HG03571 (cell line): Measurements from ENCODE around the gene PHGDH.
"Not testable (repeated sequence)": the region's sequence is repeated elsewhere in the genome, so short reads cannot be mapped to it uniquely, and the experiment has no call there.

ENCODE experiments used
- ATAC-seq: cut with Tn5 transposase; IDR thresholded peaks from one replicate; pipeline ENCODE4 v1.9.1; 2021; ENCODE audit not compliant: unreplicated experiment

The PHGDH gene

GRCh38 chr1:119697598-119697997 lies 14.1 kb upstream of the PHGDH start:
- ATAC-seq = no peak

GRCh38 chr1:119700326-119700725 lies 11.4 kb upstream of the PHGDH start:
- no peak for ATAC-seq

GRCh38 chr1:119701659-119702058 lies 10.1 kb upstream of the PHGDH start:
- ATAC-seq = no peak

DNA sequence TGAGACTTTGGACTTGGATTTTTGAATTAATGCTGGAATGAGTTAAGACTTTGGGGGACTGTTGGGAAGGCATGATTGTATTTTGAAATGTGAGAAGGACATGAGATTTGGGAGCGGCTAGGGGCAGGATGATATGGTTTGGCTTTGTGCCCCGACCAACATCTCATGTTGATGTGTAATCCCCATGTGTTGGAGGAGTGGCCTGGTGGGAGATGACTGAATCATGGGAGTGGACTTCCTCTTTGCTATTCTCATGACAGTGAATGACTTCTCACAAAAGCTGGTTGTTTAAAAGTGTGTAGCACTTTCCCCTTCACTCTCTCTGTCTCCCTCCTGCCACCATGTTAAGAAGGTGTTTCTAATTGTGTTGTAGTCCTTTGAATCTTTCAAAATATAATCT lies 9.3 kb upstream of the PHGDH start:
- no peak for ATAC-seq

DNA sequence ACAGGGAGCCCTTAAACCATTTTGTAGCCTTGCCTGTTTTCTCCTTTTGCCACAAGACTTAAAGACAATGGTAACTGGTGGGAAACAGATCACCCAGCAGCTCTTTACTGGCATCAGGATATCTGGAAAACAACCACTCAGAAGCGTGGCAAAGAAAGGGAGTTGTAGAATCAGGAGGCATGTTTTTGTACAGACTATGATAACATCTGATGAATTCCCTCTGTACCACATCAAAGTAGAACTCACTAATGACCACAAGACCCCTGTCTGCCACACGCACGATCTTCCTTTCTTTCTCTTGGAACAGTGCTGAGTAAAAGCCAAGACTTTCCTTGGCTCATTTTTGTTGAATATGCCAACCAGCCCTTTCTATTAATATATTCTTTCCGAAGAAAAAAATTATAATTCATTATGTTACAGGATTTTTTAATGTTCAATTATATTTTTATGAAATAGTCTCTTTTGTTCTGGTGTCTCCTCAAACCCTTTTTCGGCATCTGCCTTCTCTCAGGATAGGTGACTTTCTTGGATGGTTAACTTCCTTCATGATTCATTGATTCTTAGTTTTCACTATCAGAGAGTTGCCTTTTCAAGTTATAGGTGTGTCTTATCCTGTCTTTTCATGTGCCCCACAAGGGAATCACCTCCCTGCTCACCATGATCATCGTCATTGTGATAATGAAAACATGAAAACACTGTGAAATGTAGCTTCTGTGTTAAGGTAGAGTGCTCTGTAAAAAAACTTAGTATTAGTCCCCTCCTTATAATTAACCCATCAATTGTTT lies 7.9 kb upstream of the PHGDH start:
- no peak for ATAC-seq

GRCh38 chr1:119706599-119706998 lies 5.1 kb upstream of the PHGDH start:
- ATAC-seq = not testable (repeated sequence)

- ATAC-seq = not testable (repeated sequence)
Observed at GRCh38 chr1:119711356-119711803, 354 bp upstream of the PHGDH start.

GRCh38 chr1:119712342-119713038 lies 756 bp downstream of the PHGDH start:
- no peak for ATAC-seq

GRCh38 chr1:119713039-119713748 lies 1.5 kb downstream of the PHGDH start:
- ATAC-seq = no peak

- no peak for ATAC-seq
Observed at GRCh38 chr1:119713749-119714456, 2.2 kb downstream of the PHGDH start.

- no peak for ATAC-seq
Observed at GRCh38 chr1:119714583-119714982, 2.8 kb downstream of the PHGDH start.

- ATAC-seq = no peak
Observed at GRCh38 chr1:119715542-119715941, 3.8 kb downstream of the PHGDH start.

DNA sequence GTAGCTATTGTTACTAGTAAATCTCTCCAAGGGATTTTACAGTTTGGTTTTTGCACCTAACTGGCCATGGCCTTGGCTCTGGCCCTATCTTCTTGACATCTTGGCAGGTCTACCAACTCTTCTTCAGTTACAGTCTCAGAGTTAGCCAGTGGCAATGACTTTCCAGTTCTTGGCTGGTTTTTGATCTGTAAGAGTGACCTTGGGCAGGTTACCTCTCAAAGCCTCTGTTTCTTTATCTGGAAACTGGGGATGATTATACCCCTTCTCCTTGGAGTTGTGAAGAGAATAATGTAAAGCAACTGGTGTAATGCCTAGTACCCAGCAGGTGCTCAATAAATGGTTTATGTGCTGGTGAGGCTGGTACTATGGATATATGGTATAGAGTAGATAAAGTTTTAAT lies 6.7 kb downstream of the PHGDH start:
- no peak for ATAC-seq

- ATAC-seq = no peak
Observed at GRCh38 chr1:119718972-119719371, 7.2 kb downstream of the PHGDH start.

- ATAC-seq = no peak
Observed at GRCh38 chr1:119720866-119721440, 9.2 kb downstream of the PHGDH start.

GRCh38 chr1:119721896-119722295 lies 10.2 kb downstream of the PHGDH start:
- ATAC-seq = no peak

DNA sequence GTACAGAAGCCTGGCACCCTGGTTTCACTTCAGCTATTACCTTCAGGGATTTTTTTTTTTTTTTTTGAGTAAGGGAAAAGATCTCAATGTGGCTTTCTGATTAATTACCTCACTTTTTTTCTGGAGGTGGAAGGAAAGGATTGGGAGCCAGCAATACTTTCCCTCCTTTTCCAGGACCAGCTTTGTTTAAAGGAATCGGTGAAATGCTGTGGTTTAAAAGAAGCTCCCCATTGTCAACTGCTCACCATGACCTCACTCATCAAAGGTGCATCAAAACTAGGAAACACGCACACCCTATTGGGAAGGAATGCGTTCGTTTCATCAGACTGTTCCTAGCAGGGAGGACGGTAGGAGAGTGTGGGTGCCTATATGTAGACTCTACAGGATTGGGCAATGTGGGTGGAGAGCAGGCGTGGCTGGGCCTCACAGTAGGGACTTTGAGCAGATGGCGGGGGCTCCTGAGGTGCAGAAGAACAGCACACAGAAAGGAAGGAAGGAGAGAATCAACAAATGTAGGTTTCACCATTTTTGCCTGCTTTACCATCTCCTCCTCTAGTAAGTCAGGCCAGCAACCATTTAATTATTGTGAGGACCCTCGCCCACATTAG lies 13.0 kb downstream of the PHGDH start:
- ATAC-seq = no peak

- ATAC-seq = no peak
Observed at GRCh38 chr1:119725626-119726025, 13.9 kb downstream of the PHGDH start.

- no peak for ATAC-seq
Observed at GRCh38 chr1:119727991-119728390, 16.3 kb downstream of the PHGDH start.

GRCh38 chr1:119729044-119729443 lies 17.3 kb downstream of the PHGDH start:
- no peak for ATAC-seq
